ENCODE results near the gene AVPR1B. TPM values are rescaled to one million over a fixed set of nuclear protein-coding genes. Genes with fewer than 3 reads are reported as not detected.

Gene AVPR1B
- total and polyA plus RNA-seq, 4 donors: not detected

DNA sequence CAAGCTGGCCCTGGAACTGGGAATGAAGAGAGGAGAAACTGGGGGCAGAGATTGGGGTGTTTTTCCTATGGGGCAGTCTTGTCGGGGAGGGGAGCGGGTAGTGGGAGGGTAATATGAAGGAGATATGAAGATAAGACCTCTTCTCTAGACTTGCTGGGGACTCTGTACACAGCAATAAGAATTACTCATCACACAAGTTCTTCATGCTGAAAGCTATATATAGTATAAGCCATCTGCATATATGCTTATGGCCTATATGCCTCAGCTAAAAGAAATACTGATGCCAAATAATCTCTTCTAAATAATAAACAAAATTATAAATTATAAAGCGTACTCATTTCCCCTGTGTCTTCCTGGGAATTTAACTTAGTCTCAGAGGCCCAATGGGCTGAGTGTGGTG is 56.3 kb downstream of the AVPR1B start:
- WGBS, 2 donors: 94% methylated on average over 3 of the region's 3 CpGs
- Histone ChIP-seq H3K36me3 (ENCODE audit: control insufficient read depth in 4 of 4, insufficient read depth in 4 of 4, low read length in 4 of 4) (no peaks in the 10 kb centered on the region), H3K9me3 (ENCODE audit: control insufficient read depth in 4 of 4, insufficient read depth in 3 of 4, low read length in 3 of 4) (no peaks in the 10 kb centered on the region), H3K4me1 (ENCODE audit: control insufficient read depth in 5 of 5, insufficient read depth in 5 of 5, low read length in 5 of 5) (no peaks in the 10 kb centered on the region), H3K27me3 (ENCODE audit: control insufficient read depth in 3 of 3, insufficient read depth in 3 of 3, low read length in 2 of 3) (no peaks in the 10 kb centered on the region), H3K4me3 (no peak overlapping the region), H3K27ac (ENCODE audit: low read depth in 1 of 2, low read length in 1 of 2) (no peak overlapping the region), H3K9ac (ENCODE audit: insufficient read depth in 1 of 2, low read length in 2 of 2) (no peak overlapping the region)
- TF ChIP-seq, protein P1, sequence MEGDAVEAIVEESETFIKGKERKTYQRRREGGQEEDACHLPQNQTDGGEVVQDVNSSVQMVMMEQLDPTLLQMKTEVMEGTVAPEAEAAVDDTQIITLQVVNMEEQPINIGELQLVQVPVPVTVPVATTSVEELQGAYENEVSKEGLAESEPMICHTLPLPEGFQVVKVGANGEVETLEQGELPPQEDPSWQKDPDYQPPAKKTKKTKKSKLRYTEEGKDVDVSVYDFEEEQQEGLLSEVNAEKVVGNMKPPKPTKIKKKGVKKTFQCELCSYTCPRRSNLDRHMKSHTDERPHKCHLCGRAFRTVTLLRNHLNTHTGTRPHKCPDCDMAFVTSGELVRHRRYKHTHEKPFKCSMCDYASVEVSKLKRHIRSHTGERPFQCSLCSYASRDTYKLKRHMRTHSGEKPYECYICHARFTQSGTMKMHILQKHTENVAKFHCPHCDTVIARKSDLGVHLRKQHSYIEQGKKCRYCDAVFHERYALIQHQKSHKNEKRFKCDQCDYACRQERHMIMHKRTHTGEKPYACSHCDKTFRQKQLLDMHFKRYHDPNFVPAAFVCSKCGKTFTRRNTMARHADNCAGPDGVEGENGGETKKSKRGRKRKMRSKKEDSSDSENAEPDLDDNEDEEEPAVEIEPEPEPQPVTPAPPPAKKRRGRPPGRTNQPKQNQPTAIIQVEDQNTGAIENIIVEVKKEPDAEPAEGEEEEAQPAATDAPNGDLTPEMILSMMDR (IDR thresholded peaks at IDR 0.05; ENCODE audit: control extremely low read depth, extremely low read depth): no peak
- DNase-seq: no peak
- ATAC-seq (ENCODE audit: insufficient read depth, low FRiP score): no peak

Small RNAs within 50 kb of the gene (small RNA-seq; reads per million reads assigned to genes)
- gene RF00271 (ENCODE audit: low replicate concordance): not detected

Other genes with a start within 250 kb of the AVPR1B start
- 10 to 100 TPM in 1 of 2 donors, under 1 TPM in 1; 0.14 to 30.3 TPM for gene SLC26A9, start 173.9 kb downstream of the AVPR1B start, total RNA-seq
- gene SLC26A9, start 173.9 kb downstream of the AVPR1B start, polyA plus RNA-seq: 10 to 100 TPM; 14.2 to 17.3 TPM
- gene RAB7B, start 114.0 kb downstream of the AVPR1B start, total RNA-seq: 10 to 100 TPM in 1 of 2 donors, 1 to 10 TPM in 1; 3.6 to 16.2 TPM
- gene RAB7B, start 114.0 kb downstream of the AVPR1B start, polyA plus RNA-seq: 1 to 10 TPM; 3.4 to 5.3 TPM
- 100 to 1,000 TPM in 1 of 2 donors, 10 to 100 TPM in 1; 14.6 to 189 TPM for gene CTSE, start 93.5 kb downstream of the AVPR1B start, total RNA-seq
- gene CTSE, start 93.5 kb downstream of the AVPR1B start, polyA plus RNA-seq: 100 to 1,000 TPM in 1 of 2 donors, 10 to 100 TPM in 1; 67.9 to 124 TPM
- gene RHEX, start 64.2 kb downstream of the AVPR1B start, total RNA-seq: 1 to 10 TPM in 1 of 2 donors, under 1 TPM in 1; 0.57 to 7.4 TPM
- 1 to 10 TPM in 1 of 2 donors, under 1 TPM in 1; 0.63 to 1.9 TPM for gene RHEX, start 64.2 kb downstream of the AVPR1B start, polyA plus RNA-seq
- gene FAM72A, start 85.5 kb upstream of the AVPR1B start, total RNA-seq: 1 to 10 TPM; 3.1 to 5.6 TPM
- 1 to 10 TPM; 2.3 to 4.1 TPM for gene FAM72A, start 85.5 kb upstream of the AVPR1B start, polyA plus RNA-seq
- gene SRGAP2, start 86.2 kb upstream of the AVPR1B start, total RNA-seq: 10 to 100 TPM; 73.5 to 99.2 TPM
- 10 to 100 TPM; 14.9 to 36.4 TPM for gene SRGAP2, start 86.2 kb upstream of the AVPR1B start, polyA plus RNA-seq